Endothelial cell of umbilical vein (primary cell): ENCODE measurements around the gene ZNF629. TPM values are rescaled to one million over a fixed set of nuclear protein-coding genes. Genes with fewer than 3 reads are reported as not detected.

Experiments used
- BruUV-seq: library from RNA; stranded (reverse); fragments of 400-500 nt; replicated peaks from 2 replicates; lab custom pipeline; 2021; lab: Mats Ljungman, UMichigan
- CTCF ChIA-PET: fragments of 300-600, 350-600 bp; sonication (Branson Sonifier 250); formaldehyde crosslinking; loops from one replicate; lab custom pipeline; 2021; ENCODE audit warnings: antibody characterized with exemption, inconsistent platforms; lab: Charles Lee
- POLR2A ChIA-PET: fragments of 300-600, 350-600 bp; sonication (Branson Sonifier 250); formaldehyde crosslinking; loops from one replicate; lab custom pipeline; 2021; ENCODE audit warnings: antibody characterized with exemption, inconsistent platforms; lab: Charles Lee
- DNase-seq: peaks from one replicate; pipeline ENCODE4 v3.0.0-alpha.2; 2011; ENCODE audit warnings: low read depth, low spot score
- FAIRE-seq: peaks from 2 replicates; lab custom pipeline; 2011; peaks lifted over from hg19 to GRCh38; lab: Jason Lieb, UNC
- H2AFZ ChIP-seq: 2 replicates; pipeline ENCODE4 v1.6.0; 2012; ENCODE audit warnings: low read depth, low read length, control low read depth, inconsistent platforms
- H3K27ac ChIP-seq: 2 replicates; pipeline ENCODE4 v1.5.1; 2011; ENCODE audit warnings: low read depth, mild to moderate bottlenecking, control low read depth, low read length, moderate library complexity; ENCODE audit not compliant: insufficient read depth
- H3K27me3 ChIP-seq, 2 experiments: 2 replicates each; pipeline versions ENCODE4 v1.6.0 to v1.6.1; 2011; ENCODE audit warnings: low read length in 2 of 2, mixed read lengths in 1 of 2; ENCODE audit not compliant: control insufficient read depth in 2 of 2, insufficient read depth in 2 of 2
- H3K36me3 ChIP-seq, 2 experiments: 2 replicates in 1 of 2; 3 replicates in 1 of 2; pipeline ENCODE4 v1.5.1; 2011; ENCODE audit warnings: low read length in 2 of 2, mild to moderate bottlenecking in 1 of 2, moderate library complexity in 1 of 2; ENCODE audit not compliant: control insufficient read depth in 2 of 2, insufficient read depth in 2 of 2; ENCODE audit errors: extremely low read depth in 1 of 2
- H3K4me1 ChIP-seq: 3 replicates; pipeline ENCODE4 v1.5.1; 2011; ENCODE audit warnings: mild to moderate bottlenecking, low read length; ENCODE audit not compliant: control insufficient read depth, insufficient read depth; ENCODE audit errors: extremely low read depth
- H3K4me2 ChIP-seq: 2 replicates; pipeline ENCODE4 v1.6.1; 2011; ENCODE audit warnings: low read length, control low read depth, mixed read lengths; ENCODE audit not compliant: insufficient read depth
- H3K4me3 ChIP-seq, 3 experiments: fragments of 200-600 bp in 1 of 3; sonication (generic), shearing (Covaris generic) in 1 of 3; replicated peaks in 1 of 3; 2 replicates each; pipeline ENCODE4 v1.5.1; 2011 to 2016; ENCODE audit warnings: control low read depth in 3 of 3, low read length in 3 of 3, mild to moderate bottlenecking in 2 of 3, inconsistent platforms in 1 of 3, low read depth in 1 of 3, moderate library complexity in 1 of 3; ENCODE audit not compliant: insufficient read depth in 1 of 3
- H3K79me2 ChIP-seq: 2 replicates; pipeline ENCODE4 v1.6.0; 2012; ENCODE audit warnings: low read length, inconsistent platforms; ENCODE audit not compliant: control insufficient read depth, insufficient read depth
- H3K9ac ChIP-seq: replicated peaks from 2 replicates; pipeline ENCODE3; 2011; ENCODE audit warnings: low read length, control low read depth; ENCODE audit not compliant: insufficient read depth; ENCODE audit errors: extremely low read depth
- H3K9me1 ChIP-seq: replicated peaks from 3 replicates; pipeline ENCODE4 v1.6.0; 2011; ENCODE audit warnings: mild to moderate bottlenecking, low read length; ENCODE audit not compliant: control insufficient read depth, insufficient read depth; ENCODE audit errors: extremely low read depth
- H3K9me3 ChIP-seq: replicated peaks from 2 replicates; pipeline ENCODE4 v1.5.1; 2012; ENCODE audit warnings: low read length, inconsistent platforms; ENCODE audit not compliant: control insufficient read depth, insufficient read depth
- H4K20me1 ChIP-seq: replicated peaks from 2 replicates; pipeline ENCODE3; 2011; ENCODE audit warnings: mild to moderate bottlenecking, low read length; ENCODE audit not compliant: control insufficient read depth, insufficient read depth; ENCODE audit errors: extremely low read depth
- EZH2 ChIP-seq: IDR thresholded peaks from 2 replicates; pipeline ENCODE4 v1.6.1; 2012; ENCODE audit warnings: borderline replicate concordance, low read depth, mild to moderate bottlenecking, moderate library complexity, low read length, inconsistent platforms; ENCODE audit not compliant: severe bottlenecking
- FOS ChIP-seq: IDR thresholded peaks from 2 replicates; pipeline ENCODE4 v1.6.1; 2011; ENCODE audit warnings: mild to moderate bottlenecking, low read length, moderate library complexity, borderline replicate concordance; ENCODE audit not compliant: insufficient read depth
- JUN ChIP-seq: IDR thresholded peaks from 2 replicates; pipeline ENCODE4 v1.6.1; 2011; ENCODE audit warnings: borderline replicate concordance, low read depth; ENCODE audit not compliant: insufficient read length, insufficient read depth
- MYC ChIP-seq: IDR thresholded peaks from one replicate; pipeline ENCODE4 v1.6.1; 2011; ENCODE audit warnings: mild to moderate bottlenecking, low read depth, low read length
- POLR2A ChIP-seq: IDR thresholded peaks from 2 replicates; pipeline ENCODE4 v1.6.1; 2012; ENCODE audit warnings: low read depth, mild to moderate bottlenecking, control low read depth, low read length
- dilution Hi-C: fragments of 300-500 bp; cut with MboI; formaldehyde crosslinking; loops from one replicate; pipeline ENCODE4 v1.15.0; 2019; ENCODE audit warnings: low sequenced_read_pairs; ENCODE audit not compliant: extremely low pct_ligation_motif_present
- intact Hi-C: fragments of 100-400 bp; cut with micrococcal nuclease; formaldehyde crosslinking; loops from one replicate; pipeline ENCODE4 v1.10.0; 2022
- polyA plus RNA-seq, 4 experiments: library from polyadenylated mRNA; depleted of rRNA in 3 of 4; stranded (reverse) in 3 of 4; unstranded in 1 of 4; fragments of >200 nt; gene quantifications; 2 replicates each; pipeline versions ENCODE4 v1.2.1 to v1.2.3, GENCODE V29; 2011 to 2012; ENCODE audit warnings: missing spikeins in 1 of 4
- total RNA-seq: library from RNA; stranded (reverse); gene quantifications from 2 replicates; pipeline ENCODE4 v1.2.3, GENCODE V29; 2021

The ZNF629 gene
- total and polyA plus RNA-seq, 2 donors (not counting 3 experiments of a cell fraction or from before 2014, with no cell fraction given), result 5.2 to 11.2 TPM

GRCh38 chr16:30778549-30779244 lies 8.3 kb downstream of the ZNF629 start:
- Histone ChIP-seq H3K4me1 (peaks cover 8% of the 10 kb centered on the region), H3K4me2 (no peak overlapping the region), H2AFZ (no peak overlapping the region), H3K4me3 (no peak overlapping the region), H3K27me3 (no peaks in the 10 kb centered on the region), H3K9me3 (no peaks in the 10 kb centered on the region), H3K36me3 (peaks cover 0 to 23% of the 10 kb centered on the region in 2 experiments), H3K79me2 (no peaks in the 10 kb centered on the region), H4K20me1 (no peaks in the 10 kb centered on the region), H3K9me1 (no peaks in the 10 kb centered on the region), H3K9ac (no peak overlapping the region), H3K27ac (no peak overlapping the region)
- no peak for DNase-seq
- intact Hi-C loops (no loop called here), dilution Hi-C loops (no loop called here)
- ChIA-PET POLR2A (no interaction called here), CTCF (interaction anchor here (2.2 kb wide), 1 partner anchor 36 kb away, joined by 9 read pairs; no protein-coding TSS in a partner anchor)
- no TSS peak for BruUV-seq
- FAIRE-seq, result no peak
- TF ChIP-seq FOS (no peak), POLR2A (no peak), MYC (no peak), JUN (no peak), EZH2 (no peak)

- DNase-seq, result no peak
- ChIA-PET POLR2A (no interaction called here), CTCF (interaction anchor here (2.2 kb wide), 1 partner anchor 37 kb away, joined by 9 read pairs; no protein-coding TSS in a partner anchor)
- H3K27me3 ChIP-seq, result no peaks in the 10 kb centered on the region
- FAIRE-seq, result no peak
- no TSS peak for BruUV-seq
- H3K9ac ChIP-seq, result no peak overlapping the region
- peaks cover 8% of the 10 kb centered on the region for H3K4me1 ChIP-seq
- no peak for TF ChIP-seq JUN
- peak; percentile 28 for TF ChIP-seq POLR2A
- H3K4me2 ChIP-seq, result no peak overlapping the region
- H3K27ac ChIP-seq, result no peak overlapping the region
- H4K20me1 ChIP-seq, result no peaks in the 10 kb centered on the region
- no peak overlapping the region for H3K4me3 ChIP-seq
- no peaks in the 10 kb centered on the region for H3K79me2 ChIP-seq
- no peaks in the 10 kb centered on the region for H3K9me1 ChIP-seq
- dilution Hi-C loops (no loop called here), intact Hi-C loops (no loop called here)
- H3K9me3 ChIP-seq, result no peaks in the 10 kb centered on the region
- no peak overlapping the region for H2AFZ ChIP-seq
- H3K36me3 ChIP-seq, result peaks cover 0 to 20% of the 10 kb centered on the region in 2 experiments
Observed at GRCh38 chr16:30777591-30778297, 9.3 kb downstream of the ZNF629 start.
